Smooth muscle cell (in vitro differentiated cells): Measurements from ENCODE around the gene FIGLA. TPM values are rescaled to one million over a fixed set of nuclear protein-coding genes. Genes with fewer than 3 reads are reported as not detected.
"Not testable (repeated sequence)": the region's sequence is repeated elsewhere in the genome, so short reads cannot be mapped to it uniquely, and the experiment has no call there.

ENCODE experiments used
- DNase-seq: peaks from one replicate; lab custom pipeline; 2025; ENCODE audit not compliant: unreplicated experiment; lab: John Stamatoyannopoulos, UW
- H2AFZ ChIP-seq: fragments of 200-600 bp; sonication (generic); 2 replicates; pipeline ENCODE4 v1.6.0; 2016; ENCODE audit warnings: antibody characterized with exemption, low read depth, mild to moderate bottlenecking
- H3F3A ChIP-seq: fragments of 200-600 bp; sonication (generic); 2 replicates; pipeline ENCODE4 v1.6.0; 2017; ENCODE audit warnings: antibody characterized with exemption, low read depth
- H3K27ac ChIP-seq: fragments of 200-600 bp; sonication (generic); 2 replicates; pipeline ENCODE4 v1.5.1; 2016; ENCODE audit warnings: low read depth, mild to moderate bottlenecking
- H3K27me3 ChIP-seq: fragments of 200-600 bp; sonication (generic); 2 replicates; pipeline ENCODE4 v1.6.1; 2016; ENCODE audit warnings: low read depth, mild to moderate bottlenecking
- H3K36me3 ChIP-seq: fragments of 200-600 bp; sonication (generic); 2 replicates; pipeline ENCODE4 v1.5.1; 2016; ENCODE audit warnings: low read depth
- H3K4me1 ChIP-seq: fragments of 200-600 bp; sonication (generic); 2 replicates; pipeline ENCODE4 v1.5.1; 2016; ENCODE audit warnings: low read depth
- H3K4me2 ChIP-seq: fragments of 200-600 bp; sonication (generic); 2 replicates; pipeline ENCODE4 v1.6.0; 2016; ENCODE audit warnings: mild to moderate bottlenecking
- H3K4me3 ChIP-seq: fragments of 200-600 bp; sonication (generic); 2 replicates; pipeline ENCODE4 v1.5.1; 2016; ENCODE audit warnings: mild to moderate bottlenecking
- H3K79me2 ChIP-seq: fragments of 200-600 bp; sonication (generic); 2 replicates; pipeline ENCODE4 v1.6.0; 2016; ENCODE audit warnings: low read depth, mild to moderate bottlenecking
- H3K9ac ChIP-seq: fragments of 200-600 bp; sonication (generic); 2 replicates; pipeline ENCODE4 v1.6.0; 2016; ENCODE audit warnings: low read depth
- H3K9me3 ChIP-seq: fragments of 200-600 bp; sonication (generic); replicated peaks from 2 replicates; pipeline ENCODE4 v1.5.1; 2016; ENCODE audit warnings: low read depth
- H4K20me1 ChIP-seq: fragments of 200-600 bp; sonication (generic); 2 replicates; pipeline ENCODE4 v1.6.0; 2016; ENCODE audit warnings: low read depth
- CTCF ChIP-seq: fragments of 200-600 bp; sonication (generic); IDR thresholded peaks from 2 replicates; pipeline ENCODE4 v1.5.1; 2017; ENCODE audit warnings: borderline replicate concordance, mild to moderate bottlenecking, antibody characterized with exemption; ENCODE audit not compliant: insufficient read depth, poor library complexity, severe bottlenecking
- WGBS: methylation state at CpG from one replicate; pipeline ENCODE4 v1.1.7; 2016; ENCODE audit warnings: low lambda C conversion rate; 5-methylcytosine and 5-hydroxymethylcytosine counted together
- polyA plus RNA-seq: library from polyadenylated mRNA; unstranded; fragments of >200 nt; fragmentation: Nextera tagmentation; extraction: Ambion mirVana; gene quantifications from 2 replicates; pipeline ENCODE4 v1.2.1, GENCODE V29; 2016
- total RNA-seq: library from RNA; depleted of rRNA; stranded (reverse); fragments of >200 nt; gene quantifications from 2 replicates; pipeline ENCODE4 v1.2.3, GENCODE V29; 2014

FIGLA gene
- total and polyA plus RNA-seq, 2 experiments from 2014 or later = not detected

GRCh38 chr2:70801607-70802263, 11.3 kb upstream of the FIGLA start:
- H2AFZ ChIP-seq = no peak overlapping the region
- no peak for TF ChIP-seq CTCF
- no peak overlapping the region for H3K4me2 ChIP-seq
- H3K4me1 ChIP-seq = no peaks in the 10 kb centered on the region
- H3F3A ChIP-seq = no peaks in the 10 kb centered on the region
- H3K36me3 ChIP-seq = no peaks in the 10 kb centered on the region
- no peak for DNase-seq
- no peak overlapping the region for H3K4me3 ChIP-seq
- no peak overlapping the region for H3K9ac ChIP-seq
- WGBS = 80% methylated on average over 10 of the region's 10 CpGs
- H3K9me3 ChIP-seq = no peaks in the 10 kb centered on the region
- no peaks in the 10 kb centered on the region for H3K79me2 ChIP-seq
- no peaks in the 10 kb centered on the region for H4K20me1 ChIP-seq
- H3K27ac ChIP-seq = no peak overlapping the region
- H3K27me3 ChIP-seq = peaks cover 37% of the 10 kb centered on the region

GRCh38 chr2:70799706-70800105, 9.3 kb upstream of the FIGLA start:
- Histone ChIP-seq H3K4me3 (no peak overlapping the region), H2AFZ (no peak overlapping the region), H3K36me3 (no peaks in the 10 kb centered on the region), H3K79me2 (no peaks in the 10 kb centered on the region), H3K27me3 (peaks cover 36% of the 10 kb centered on the region), H3K9ac (no peak overlapping the region), H3K27ac (no peak overlapping the region), H3F3A (no peaks in the 10 kb centered on the region), H4K20me1 (no peaks in the 10 kb centered on the region), H3K9me3 (no peaks in the 10 kb centered on the region), H3K4me2 (no peak overlapping the region), H3K4me1 (no peaks in the 10 kb centered on the region)
- 81% methylated on average over 2 of the region's 2 CpGs for WGBS
- no peak for DNase-seq
- TF ChIP-seq CTCF = no peak

GRCh38 chr2:70797996-70798395, 7.6 kb upstream of the FIGLA start:
- H3F3A ChIP-seq, H2AFZ ChIP-seq, H3K9ac ChIP-seq, H3K4me1 ChIP-seq, DNase-seq, H3K4me3 ChIP-seq, H3K79me2 ChIP-seq, H3K36me3 ChIP-seq, H3K4me2 ChIP-seq, H3K9me3 ChIP-seq, H4K20me1 ChIP-seq, H3K27ac ChIP-seq: not testable (repeated sequence)
- 90% methylated on average over 3 of the region's 3 CpGs for WGBS
- H3K27me3 ChIP-seq = peaks cover 47% of the 10 kb centered on the region

GRCh38 chr2:70797506-70797905, 7.1 kb upstream of the FIGLA start:
- H4K20me1 ChIP-seq = no peaks in the 10 kb centered on the region
- no peaks in the 10 kb centered on the region for H3K4me1 ChIP-seq
- no peak for TF ChIP-seq CTCF
- H3K9ac ChIP-seq = no peak overlapping the region
- no peaks in the 10 kb centered on the region for H3K79me2 ChIP-seq
- H2AFZ ChIP-seq = no peak overlapping the region
- DNase-seq = no peak
- WGBS = 57% methylated on average over 2 of the region's 2 CpGs
- H3K27me3 ChIP-seq = peaks cover 52% of the 10 kb centered on the region
- no peaks in the 10 kb centered on the region for H3F3A ChIP-seq
- H3K27ac ChIP-seq = no peak overlapping the region
- H3K4me3 ChIP-seq = no peak overlapping the region
- no peaks in the 10 kb centered on the region for H3K36me3 ChIP-seq
- H3K9me3 ChIP-seq = no peaks in the 10 kb centered on the region
- no peak overlapping the region for H3K4me2 ChIP-seq
